ENCODE data around the gene RCVRN.

GRCh38 chr17:9924735-9925191 lies 19.7 kb upstream of the RCVRN start:
- TF ChIP-seq CTCF (IDR thresholded peaks at IDR 0.05; ENCODE audit: insufficient read depth, low read length, poor library complexity, severe bottlenecking), result peak; percentile 50
- TF ChIP-seq EZH2phosphoT487 (conservative IDR thresholded peaks at IDR 0.05; ENCODE audit: low read length), result no peak
